HG03025 (cell line): ENCODE measurements around the gene ENOX2.

Source experiments
- ATAC-seq: cut with Tn5 transposase; IDR thresholded peaks from one replicate; pipeline ENCODE4 v1.9.1; 2021; ENCODE audit warnings: mild to moderate bottlenecking, moderate library complexity; ENCODE audit not compliant: unreplicated experiment, low FRiP score

The ENOX2 gene

DNA sequence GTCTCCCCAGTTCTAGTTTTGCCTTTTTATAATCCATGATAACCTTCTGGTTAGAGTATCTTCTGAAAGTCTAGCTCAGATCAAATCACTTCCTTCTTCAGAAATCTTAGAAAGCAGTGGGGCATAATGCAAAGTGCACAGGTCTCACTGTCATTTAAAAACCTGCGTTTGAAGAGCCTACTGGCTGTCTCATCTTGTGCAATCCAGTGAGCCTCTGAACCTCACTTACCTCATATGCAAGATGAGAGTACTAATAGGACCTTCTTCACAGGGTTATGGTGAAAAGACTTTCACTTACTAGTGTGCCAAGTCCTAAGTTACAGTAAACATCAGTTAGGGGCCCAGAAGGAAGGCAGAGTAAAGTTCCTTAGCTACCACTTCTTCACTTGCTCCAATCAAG, 131.4 kb downstream of the ENOX2 start:
- no peak for ATAC-seq

DNA sequence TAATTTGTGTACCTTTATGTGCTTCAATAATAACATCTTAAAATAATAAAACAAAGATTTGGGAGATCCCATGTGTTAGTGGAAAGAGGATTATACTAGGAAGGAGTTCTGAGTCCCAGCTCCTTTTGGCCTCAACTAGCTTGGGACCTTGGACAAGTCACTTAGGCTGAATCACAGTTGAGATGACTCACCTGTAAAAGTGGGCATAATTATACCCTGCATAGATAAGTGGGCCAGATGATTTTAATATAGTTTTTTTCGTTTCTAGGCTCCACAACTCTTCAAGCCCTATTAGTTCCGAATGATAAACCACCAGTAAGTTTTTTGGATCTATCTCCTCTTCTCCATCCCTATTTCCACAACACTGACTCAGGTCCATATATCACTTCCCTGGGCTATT, 131.8 kb downstream of the ENOX2 start:
- no peak for ATAC-seq

DNA sequence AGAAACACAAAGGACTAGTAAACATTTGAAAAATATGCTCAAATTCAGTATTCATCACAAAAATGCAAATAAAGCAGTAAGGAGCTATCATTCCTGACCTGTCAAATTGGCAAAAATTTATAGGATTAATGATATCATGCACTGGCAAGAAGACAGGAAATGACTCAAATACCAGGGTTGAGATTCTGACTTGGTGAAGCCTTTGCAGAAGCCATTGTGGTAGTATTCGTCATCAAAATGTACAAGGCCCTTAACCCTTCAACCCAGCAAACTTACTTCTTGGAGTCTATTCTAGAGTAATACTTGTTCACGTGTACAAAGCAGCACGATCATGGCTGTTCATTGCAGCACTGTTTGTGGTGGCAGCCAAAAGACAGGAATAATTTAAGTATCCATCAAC, 132.4 kb downstream of the ENOX2 start:
- no peak for ATAC-seq

DNA sequence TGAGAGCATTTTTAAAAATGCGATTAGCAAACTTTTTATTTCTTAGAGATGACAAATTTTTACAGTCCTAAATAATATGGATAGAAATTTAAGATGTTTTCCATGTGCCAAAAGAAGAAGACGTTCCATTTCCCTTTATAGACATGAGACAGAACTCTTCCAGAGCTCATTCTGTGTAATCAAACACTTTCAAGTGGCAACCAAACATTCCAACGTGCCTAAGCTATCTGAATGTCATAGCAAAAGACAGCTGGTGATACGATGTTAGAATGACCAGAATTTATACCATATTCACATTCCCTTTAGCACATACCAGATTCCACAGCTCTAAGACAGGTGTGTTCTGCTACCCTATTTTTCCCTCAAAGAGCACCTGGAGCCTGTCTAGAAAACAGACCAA, 133.2 kb downstream of the ENOX2 start:
- ATAC-seq: no peak

DNA sequence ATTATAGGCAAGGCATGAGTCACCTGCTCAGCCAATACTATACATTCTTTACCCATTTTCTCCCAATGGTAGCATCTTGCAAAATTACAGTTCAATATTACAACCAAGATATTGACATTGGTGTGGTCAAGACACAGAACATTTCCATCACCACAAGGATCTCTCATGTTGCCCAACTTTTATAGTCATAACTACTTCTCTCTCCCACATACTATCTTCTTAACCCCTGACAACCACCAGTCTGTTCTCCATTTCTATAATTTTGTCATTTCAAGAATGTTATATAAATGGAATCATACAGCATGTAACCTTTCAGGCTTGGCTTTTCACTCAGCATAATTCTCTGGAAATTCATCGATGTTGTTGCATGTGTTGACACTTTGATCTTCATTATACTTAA, 144.9 kb downstream of the ENOX2 start:
- ATAC-seq: no peak

DNA sequence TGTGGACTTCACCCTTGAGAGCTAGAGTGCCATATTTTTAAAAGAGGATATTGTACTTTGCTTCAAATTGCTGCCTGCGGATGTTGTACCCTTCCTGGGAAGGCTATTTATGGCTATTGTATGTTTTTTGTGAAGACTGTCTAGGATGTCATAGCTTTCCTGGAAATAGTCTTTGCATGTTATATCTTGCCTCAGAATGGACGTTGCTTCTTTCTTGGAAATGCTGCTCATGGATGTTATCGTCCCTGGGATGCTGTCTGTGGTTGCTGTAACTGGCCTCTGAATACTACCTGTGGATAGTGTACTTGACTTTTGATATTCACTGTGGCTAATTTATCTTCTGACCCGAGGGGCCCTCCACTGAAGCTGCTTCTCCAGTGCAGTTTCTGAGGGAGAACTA, 146.8 kb downstream of the ENOX2 start:
- no peak for ATAC-seq

DNA sequence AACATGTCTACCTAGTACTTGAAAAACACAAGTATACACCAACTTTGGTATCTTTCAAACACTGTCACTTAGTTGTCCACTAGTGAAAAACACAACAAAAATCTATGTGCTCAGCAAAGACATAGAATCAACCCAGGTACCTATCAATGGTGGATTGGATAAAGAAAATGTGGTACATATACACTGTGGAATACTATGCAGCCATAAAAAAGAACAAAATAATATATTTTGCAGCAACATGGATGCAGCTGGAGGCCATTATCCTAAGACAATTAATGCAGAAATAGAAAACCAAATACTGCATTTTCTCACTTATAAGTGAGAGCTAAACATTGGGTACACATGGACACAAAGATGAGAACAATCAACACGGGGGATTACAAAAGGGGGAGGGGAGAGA, 148.7 kb downstream of the ENOX2 start:
- ATAC-seq: no peak

DNA sequence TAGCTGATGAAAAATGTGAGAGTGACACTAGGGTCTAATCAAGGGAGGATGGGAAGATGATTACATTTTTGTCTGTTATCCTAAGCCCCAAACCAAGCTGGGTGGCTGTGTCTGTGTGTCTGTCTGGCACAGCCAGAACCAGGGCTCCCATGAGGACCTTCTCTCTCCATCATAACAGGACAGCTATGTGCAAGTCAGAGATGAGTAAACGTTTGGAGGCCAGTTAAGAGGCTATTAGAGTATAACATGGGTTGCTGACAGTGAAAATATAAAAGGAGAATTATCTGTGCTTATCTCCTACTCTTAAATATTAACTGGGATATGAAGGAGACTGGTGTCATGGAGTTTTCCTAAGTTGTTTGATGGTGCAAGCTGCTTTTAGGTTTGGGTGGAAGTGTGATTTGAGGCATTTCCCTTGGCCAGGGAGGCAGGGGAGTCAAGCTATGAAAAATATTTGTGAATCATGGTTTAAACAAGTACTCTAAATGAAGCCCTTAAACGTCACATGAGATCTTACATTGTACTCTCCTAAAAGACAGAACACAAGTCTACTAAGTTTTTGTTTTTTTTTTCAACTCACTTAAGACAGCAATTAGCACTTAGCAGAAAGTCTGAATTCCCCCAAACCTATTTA, 156.2 kb downstream of the ENOX2 start:
- ATAC-seq: no peak

DNA sequence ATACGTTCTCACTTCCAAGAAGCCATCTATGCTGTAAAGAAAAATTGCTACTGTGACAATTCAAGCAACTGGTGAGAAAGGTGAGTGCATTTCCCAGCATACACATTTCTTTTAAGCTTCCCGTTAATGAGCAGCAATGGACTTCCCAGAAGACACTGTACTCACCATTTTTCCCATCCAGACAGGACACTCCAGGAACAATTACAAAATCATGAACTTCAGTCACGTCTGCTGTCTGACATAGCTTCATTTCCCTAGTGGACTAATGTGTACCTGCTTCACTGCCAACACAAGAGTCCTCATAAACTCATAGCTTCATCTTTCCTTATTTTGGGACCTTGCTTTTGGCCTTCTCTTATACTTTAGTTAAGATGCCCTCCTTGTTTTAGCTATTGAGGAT, 156.9 kb downstream of the ENOX2 start:
- no peak for ATAC-seq

DNA sequence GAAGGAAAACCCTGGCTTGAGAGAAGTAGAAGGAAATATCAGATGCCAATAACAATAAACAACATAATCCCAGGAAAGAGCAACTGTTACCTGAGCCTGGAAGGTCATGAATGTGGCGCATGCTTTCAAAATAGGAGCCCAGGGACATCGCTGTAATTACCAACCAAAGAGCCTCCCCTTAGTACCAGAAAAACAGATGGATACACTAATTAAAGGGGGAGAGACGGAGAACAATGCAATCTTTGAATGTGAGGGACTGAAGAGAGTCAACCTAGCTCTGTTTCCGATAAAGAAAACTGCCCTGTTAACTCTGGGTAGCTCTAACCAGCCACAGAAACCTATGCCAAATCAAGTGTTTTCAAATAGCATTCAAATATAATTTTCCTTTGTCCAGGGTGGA, 161.4 kb downstream of the ENOX2 start:
- ATAC-seq: no peak

DNA sequence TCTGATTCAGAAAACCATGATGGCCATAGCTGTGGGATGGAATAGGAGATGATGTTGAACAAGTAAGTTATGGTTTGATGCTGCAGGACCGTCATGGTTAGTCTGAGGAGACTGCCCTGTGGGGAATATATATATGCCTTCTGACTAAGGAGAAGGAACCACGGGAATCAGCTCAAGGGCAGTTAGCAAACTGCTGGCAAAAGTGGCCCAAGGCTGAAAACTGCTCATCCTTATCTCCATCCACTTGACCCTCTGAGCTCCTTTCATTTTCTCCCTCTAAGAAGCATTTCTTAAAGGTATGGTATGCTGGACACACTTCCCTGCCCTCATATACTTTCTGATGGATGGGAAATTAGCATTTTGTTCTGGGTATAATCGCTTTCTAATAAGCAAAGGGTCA, 161.9 kb downstream of the ENOX2 start:
- no peak for ATAC-seq

DNA sequence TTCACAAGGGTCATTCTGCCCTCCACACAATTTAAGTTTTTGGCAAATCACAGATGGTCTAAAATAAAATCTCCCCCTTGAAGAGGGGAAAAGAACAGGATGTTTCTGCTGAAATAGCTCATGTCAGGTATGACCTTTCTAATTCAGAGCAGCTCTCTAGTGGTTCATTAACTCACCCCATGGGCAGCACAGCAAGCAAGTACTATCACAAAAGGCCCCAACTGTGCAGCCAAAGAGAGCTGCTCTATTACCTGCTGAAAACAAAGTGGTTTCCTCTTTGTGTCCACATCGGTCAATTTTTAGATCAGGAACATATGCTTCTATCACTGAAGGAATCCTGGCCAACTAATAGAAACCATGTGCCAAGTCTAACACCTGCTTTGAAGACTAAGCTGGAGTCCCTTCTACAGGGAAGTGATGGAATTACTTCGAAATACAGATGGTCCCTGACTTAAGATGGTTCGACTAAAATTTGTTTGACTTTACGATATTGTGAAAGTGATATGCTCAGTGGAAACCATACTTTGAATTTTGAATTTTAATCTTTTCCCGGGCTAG, 164.3 kb downstream of the ENOX2 start:
- no peak for ATAC-seq

DNA sequence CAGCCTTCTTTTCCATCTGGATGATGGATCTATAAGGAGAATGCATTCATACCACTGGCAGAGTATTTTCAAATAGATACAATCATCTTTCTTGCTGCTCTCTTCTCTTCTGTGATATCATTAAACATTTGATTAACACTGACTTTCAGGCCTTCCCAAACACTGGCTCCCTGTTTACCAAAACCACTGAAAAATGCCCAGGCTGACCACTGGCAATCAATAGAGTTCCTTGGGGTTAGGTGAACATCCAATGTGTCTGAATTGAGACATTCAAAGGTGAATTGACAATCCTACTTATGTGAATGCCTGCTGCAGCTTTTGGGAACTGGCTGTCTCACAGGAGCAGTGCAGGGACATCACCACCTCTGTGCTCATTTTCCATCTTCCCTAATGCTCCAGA, 168.3 kb downstream of the ENOX2 start:
- no peak for ATAC-seq

DNA sequence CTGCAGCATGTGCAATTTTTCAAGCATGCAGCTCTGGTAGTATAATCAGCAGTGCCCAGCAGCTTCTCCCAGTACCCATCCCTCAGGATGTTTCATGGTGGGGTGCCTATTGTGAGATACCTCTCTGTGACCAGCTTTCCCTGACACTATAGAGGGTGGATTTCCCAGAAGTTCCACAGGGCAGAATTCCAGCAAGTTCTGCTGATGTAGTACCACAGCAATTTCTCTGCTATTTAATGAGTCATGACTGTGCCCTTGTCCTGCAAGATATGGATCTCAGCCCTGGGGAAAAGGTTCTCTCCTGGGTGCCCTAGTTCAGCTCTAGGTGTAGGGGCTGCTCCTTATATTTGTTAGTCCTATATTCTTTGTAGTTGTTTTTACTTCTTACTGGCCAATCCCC, 174.8 kb downstream of the ENOX2 start:
- ATAC-seq: no peak

DNA sequence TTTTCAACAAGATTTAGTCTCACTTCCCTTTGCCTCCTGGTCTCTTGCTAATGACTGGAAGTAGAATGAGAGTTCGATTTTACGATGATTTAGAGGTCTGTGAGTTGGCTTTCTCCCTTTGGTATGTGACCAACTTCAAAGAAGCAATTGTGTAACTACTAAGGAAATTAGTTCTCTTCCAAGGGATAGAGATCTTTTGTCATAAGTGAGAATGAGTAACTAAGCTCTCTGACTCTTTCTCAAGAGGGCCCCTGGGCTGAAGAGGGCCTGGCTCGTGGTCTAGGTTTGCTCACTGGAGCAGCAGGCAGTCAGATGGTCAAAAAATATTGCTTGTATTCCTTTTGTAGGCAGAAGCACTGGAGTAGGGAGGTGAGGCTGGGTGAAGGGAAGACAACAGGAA, 176.3 kb downstream of the ENOX2 start:
- ATAC-seq: no peak

DNA sequence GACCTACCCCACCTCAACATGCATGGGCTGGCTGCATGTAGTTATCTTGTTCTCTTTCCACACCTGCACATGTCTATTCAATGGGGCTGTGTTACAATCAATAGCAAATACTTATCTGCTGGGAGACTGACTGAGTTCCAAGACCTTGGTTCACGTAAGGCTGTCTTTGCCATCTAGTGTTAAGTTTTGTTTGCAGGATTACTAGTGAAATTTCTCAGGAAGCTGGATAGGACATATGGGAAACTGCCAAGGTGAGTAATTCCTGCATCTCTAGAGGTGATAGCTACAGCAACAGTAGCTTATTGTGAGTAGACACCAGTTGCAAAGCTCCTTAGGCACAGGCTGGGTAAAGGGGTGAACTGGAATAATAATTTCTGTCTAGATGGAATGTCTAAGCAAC, 177.5 kb downstream of the ENOX2 start:
- no peak for ATAC-seq

DNA sequence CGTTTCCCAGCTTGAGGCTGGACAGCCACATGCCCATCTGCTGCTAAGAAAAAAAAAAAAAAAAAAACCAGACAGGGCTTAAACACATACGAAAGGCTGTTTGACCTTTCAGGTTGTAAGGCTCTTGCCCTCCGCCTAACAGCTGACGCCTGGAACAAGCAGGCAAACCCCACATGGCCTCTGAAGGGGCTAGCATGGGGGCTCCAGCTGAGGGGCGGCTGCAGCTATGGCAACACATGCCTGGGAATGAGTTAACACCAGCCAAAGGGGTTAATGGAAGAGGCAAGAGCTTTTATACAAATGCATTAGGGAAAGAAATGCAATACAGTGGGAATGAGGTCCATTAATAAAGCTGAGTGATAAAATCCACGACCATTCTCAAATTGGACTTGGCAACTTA, 183.6 kb downstream of the ENOX2 start:
- no peak for ATAC-seq

DNA sequence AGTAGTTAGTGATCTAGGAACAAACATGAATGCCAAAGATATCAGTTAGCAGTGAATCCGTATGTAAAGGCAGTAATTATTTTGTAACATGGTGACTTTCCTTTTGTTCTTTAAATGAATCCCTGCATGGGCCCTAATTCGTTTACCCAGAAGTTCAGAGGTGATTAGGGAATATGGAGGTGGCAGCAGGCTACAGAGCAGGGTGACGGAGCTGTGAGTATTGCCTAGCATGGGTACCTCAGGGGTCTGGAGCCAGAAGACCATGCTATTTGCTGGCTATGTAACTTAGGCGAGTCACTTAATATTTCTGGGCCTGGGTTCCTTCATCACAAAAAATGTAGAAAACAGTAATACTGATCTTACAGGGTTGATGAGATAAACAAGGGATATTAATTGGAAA, 184.9 kb downstream of the ENOX2 start:
- ATAC-seq: no peak

DNA sequence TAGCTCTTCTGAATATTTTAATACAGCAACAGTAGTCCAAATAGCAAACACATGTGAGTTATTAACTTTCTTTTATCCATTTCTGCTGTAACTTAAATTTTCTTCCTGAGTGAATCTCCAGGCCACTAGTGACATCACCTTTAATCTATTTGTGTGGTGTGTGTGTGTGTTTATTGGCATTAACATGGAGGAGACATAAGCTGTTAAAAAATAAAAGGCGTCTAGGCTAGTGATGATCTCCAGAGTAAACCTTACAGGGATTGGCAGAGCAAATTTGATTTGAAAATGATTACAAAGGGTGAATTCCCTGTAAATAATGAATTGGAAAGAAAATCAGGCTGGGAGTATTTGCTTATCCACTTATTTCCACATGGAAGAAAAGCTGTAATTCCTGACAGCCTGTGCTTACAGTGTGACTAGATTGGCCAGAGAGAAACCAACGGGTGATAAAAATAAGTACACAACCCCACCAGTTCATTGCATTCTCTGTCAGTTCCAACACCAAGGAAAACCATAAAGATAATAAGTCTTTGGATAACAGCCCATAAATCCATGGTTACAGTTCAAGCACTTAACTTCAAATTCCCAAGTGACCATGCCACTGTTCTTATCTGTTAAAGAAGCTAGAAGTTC, 186.1 kb downstream of the ENOX2 start:
- ATAC-seq: no peak

DNA sequence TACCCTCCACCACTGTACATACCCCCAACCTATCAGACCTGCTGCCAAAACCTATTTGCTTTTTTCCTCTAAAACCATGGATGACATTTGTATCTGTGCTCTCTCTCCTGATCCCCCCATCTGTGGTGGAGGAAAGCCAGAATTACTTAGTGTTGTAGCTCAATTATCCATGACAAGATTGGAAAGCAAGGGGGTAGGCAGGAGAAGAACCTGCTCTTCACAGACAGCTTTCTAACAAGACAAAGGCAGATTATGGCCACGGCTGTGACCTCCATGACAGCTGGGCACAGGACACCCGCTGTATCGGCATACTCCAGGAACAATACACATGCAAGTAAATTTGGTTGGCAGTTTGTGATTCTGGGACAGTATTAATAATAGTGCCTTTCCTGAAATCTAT, 186.7 kb downstream of the ENOX2 start:
- ATAC-seq: no peak

DNA sequence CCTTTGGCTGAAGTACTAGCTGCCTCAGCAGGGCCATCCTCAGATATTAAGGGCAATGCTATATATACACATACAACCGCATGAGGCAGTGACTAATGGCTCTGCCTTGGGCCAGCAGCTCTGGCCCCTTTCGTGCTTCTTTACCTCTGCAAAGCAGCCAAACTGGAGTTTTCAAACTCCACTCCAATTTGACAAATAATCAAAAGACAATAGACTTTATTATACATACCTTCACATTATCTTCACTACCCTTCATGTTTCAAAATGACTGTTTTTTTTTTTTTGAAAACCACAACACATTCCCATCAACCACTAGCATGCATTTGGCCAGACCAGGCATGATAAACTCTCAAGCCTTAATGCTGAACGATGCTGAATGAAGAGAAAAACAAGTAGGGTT, 187.7 kb downstream of the ENOX2 start:
- no peak for ATAC-seq

DNA sequence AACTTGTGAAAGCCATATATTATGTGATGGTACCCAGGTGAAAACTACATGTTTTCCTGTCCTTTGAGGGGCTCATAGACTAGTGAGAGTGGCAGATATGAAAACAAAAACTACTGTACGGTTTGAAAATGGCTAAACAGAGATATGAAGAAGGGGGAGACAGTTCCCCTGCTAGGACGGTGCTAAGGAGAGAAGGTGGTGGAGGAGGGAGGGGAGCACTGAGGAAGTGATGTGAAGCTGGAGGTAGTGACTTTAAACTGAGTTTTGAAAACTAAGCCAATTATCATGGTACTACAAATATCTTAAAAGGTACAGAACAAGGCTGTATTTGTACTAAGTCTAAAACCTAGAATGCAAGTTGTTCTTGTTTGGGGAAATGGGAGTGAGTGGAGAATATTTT, 188.3 kb downstream of the ENOX2 start:
- ATAC-seq: no peak
